A673 (cell line): ENCODE data around the gene GRIN3A. TPM values are rescaled to one million over a fixed set of nuclear protein-coding genes. Genes with fewer than 3 reads are reported as not detected.
A peak's percentile ranks its signal among the peaks of the same experiment; 100 is the strongest.

ENCODE experiments used
- BruUV-seq: library from RNA; stranded (reverse); fragments of 400-500 nt; replicated peaks from 2 replicates; lab custom pipeline; 2021; lab: Mats Ljungman, UMichigan
- CTCF ChIA-PET: fragments of 300-600 bp; sonication (Branson Sonifier 250); formaldehyde crosslinking; loops from one replicate; lab custom pipeline; 2022; ENCODE audit warnings: antibody characterized with exemption; lab: Charles Lee
- POLR2A ChIA-PET: fragments of 300-600 bp; sonication (Branson Sonifier 250); formaldehyde crosslinking; loops from one replicate; lab custom pipeline; 2022; ENCODE audit warnings: antibody characterized with exemption; ENCODE audit not compliant: low non-redundant PET; lab: Charles Lee
- DNase-seq: peaks from one replicate; pipeline ENCODE4 v3.0.0-alpha.2; 2015; ENCODE audit warnings: low spot score
- H3K27ac ChIP-seq: fragments of 200-600 bp; sonication (generic); 2 replicates; pipeline ENCODE4 v1.5.1; 2016; ENCODE audit warnings: mixed run types, low read depth, mild to moderate bottlenecking, mixed read lengths, antibody characterized with exemption, low read length; ENCODE audit not compliant: poor library complexity, severe bottlenecking
- H3K27me3 ChIP-seq: fragments of 200-600 bp; sonication (generic); replicated peaks from 2 replicates; pipeline ENCODE4 v1.6.1; 2017; ENCODE audit warnings: mixed run types, low read depth, mild to moderate bottlenecking, mixed read lengths, antibody characterized with exemption, low read length; ENCODE audit not compliant: insufficient read depth, poor library complexity
- H3K36me3 ChIP-seq: fragments of 200-600 bp; sonication (generic); 2 replicates; pipeline ENCODE4 v1.6.1; 2016; ENCODE audit warnings: mixed run types, mild to moderate bottlenecking, mixed read lengths, antibody characterized with exemption, low read length; ENCODE audit not compliant: insufficient read depth, poor library complexity, severe bottlenecking
- H3K4me1 ChIP-seq: fragments of 200-600 bp; sonication (generic); 2 replicates; pipeline ENCODE4 v1.6.1; 2017; ENCODE audit warnings: mixed run types, mild to moderate bottlenecking, mixed read lengths, antibody characterized with exemption, low read length; ENCODE audit not compliant: insufficient read depth, poor library complexity, severe bottlenecking
- H3K4me3 ChIP-seq: fragments of 200-600 bp; sonication (generic); 2 replicates; pipeline ENCODE4 v1.5.1; 2016; ENCODE audit warnings: low read depth, mixed run types, mild to moderate bottlenecking, mixed read lengths, low read length; ENCODE audit not compliant: poor library complexity, severe bottlenecking
- H3K9me3 ChIP-seq: fragments of 200-600 bp; sonication (generic); 2 replicates; pipeline ENCODE4 v1.6.1; 2016; ENCODE audit warnings: mixed run types, low read depth, mild to moderate bottlenecking, mixed read lengths, antibody characterized with exemption, low read length; ENCODE audit not compliant: poor library complexity, severe bottlenecking
- EZH2 ChIP-seq: fragments of 200-600 bp; sonication (generic); IDR thresholded peaks from 2 replicates; pipeline ENCODE4 v1.6.1; 2017; ENCODE audit warnings: borderline replicate concordance, low read depth, mild to moderate bottlenecking, mixed read lengths, antibody characterized with exemption, low read length; ENCODE audit not compliant: poor library complexity, severe bottlenecking
- intact Hi-C: fragments of 100-400 bp; cut with micrococcal nuclease; formaldehyde crosslinking; loops from one replicate; pipeline ENCODE4 v1.10.0; 2022; ENCODE audit not compliant: unreplicated experiment
- total RNA-seq: library from RNA; stranded (reverse); gene quantifications from 2 replicates; pipeline ENCODE4 v1.2.3, GENCODE V29; 2021
- TF ChIP-seq, protein P1 (sequence below): fragments of 300-800, 200-600 bp; sonication (generic); conservative IDR thresholded peaks from 2 replicates; pipeline ENCODE4 v1.5.1; 2017; ENCODE audit warnings: low read depth, mild to moderate bottlenecking, antibody characterized with exemption, low read length, moderate library complexity, mixed read lengths

Gene GRIN3A
- total RNA-seq, 1 experiment from 2014 or later: not detected

DNA sequence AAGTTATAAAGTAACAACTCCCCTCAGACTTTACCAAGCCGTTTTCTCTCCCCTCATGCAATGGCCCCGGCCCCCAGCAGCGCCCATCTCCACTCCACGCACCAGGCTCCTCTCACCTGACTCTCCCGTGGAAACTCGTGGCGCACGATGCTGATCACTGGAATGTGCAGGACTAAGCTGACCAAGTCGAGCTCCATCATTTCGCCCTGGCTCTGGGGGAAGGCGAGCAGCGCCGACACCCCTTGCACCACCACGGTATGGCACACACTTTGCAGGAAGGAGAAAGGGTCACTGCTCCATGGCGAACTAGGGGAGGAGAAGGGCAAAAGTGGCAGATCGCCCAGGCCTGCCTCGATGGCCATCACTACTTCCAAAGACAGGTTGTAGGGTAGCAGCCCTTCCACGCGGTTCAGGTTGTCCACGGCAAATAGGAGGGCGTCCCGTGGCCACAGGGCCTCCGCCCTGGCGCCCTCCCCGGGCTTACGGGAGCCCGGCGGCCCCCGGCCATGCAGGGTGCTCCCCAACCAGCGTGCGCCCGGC is 1.2 kb downstream of the GRIN3A start:
- H3K4me3 ChIP-seq: no peak overlapping the region
- H3K9me3 ChIP-seq: no peaks in the 10 kb centered on the region
- H3K4me1 ChIP-seq: no peaks in the 10 kb centered on the region
- peaks cover 95% of the 10 kb centered on the region for H3K27me3 ChIP-seq
- no TSS peak for BruUV-seq
- CTCF ChIA-PET: no interaction called here
- intact Hi-C loops: no loop called here
- no peak overlapping the region for H3K27ac ChIP-seq
- H3K36me3 ChIP-seq: no peaks in the 10 kb centered on the region
- POLR2A ChIA-PET: no interaction called here
- TF ChIP-seq, protein P1, sequence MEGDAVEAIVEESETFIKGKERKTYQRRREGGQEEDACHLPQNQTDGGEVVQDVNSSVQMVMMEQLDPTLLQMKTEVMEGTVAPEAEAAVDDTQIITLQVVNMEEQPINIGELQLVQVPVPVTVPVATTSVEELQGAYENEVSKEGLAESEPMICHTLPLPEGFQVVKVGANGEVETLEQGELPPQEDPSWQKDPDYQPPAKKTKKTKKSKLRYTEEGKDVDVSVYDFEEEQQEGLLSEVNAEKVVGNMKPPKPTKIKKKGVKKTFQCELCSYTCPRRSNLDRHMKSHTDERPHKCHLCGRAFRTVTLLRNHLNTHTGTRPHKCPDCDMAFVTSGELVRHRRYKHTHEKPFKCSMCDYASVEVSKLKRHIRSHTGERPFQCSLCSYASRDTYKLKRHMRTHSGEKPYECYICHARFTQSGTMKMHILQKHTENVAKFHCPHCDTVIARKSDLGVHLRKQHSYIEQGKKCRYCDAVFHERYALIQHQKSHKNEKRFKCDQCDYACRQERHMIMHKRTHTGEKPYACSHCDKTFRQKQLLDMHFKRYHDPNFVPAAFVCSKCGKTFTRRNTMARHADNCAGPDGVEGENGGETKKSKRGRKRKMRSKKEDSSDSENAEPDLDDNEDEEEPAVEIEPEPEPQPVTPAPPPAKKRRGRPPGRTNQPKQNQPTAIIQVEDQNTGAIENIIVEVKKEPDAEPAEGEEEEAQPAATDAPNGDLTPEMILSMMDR: no peak
- TF ChIP-seq EZH2: peak; percentile 8
- no peak for DNase-seq

DNA sequence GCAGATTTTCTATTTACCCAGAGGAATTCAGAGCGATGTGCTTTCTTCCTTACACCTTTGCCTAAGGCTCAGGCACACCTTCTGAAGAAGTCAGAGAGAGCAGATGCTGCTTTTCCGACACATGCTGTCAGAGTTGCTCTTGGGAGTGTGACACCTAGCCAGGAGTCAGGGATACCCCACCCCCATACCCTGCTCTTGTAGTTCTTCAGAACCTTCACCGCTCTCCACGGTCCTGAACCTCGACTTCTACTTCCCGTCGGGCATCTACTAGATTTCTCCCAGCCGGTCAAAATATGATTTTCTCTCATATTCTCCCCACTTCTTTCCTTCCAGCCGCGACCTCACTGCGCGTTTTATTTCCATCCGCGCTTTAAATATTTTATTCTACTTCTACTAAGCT is 1.7 kb downstream of the GRIN3A start:
- peaks cover 98% of the 10 kb centered on the region for H3K27me3 ChIP-seq
- H3K27ac ChIP-seq: no peak overlapping the region
- POLR2A ChIA-PET: no interaction called here
- H3K36me3 ChIP-seq: no peaks in the 10 kb centered on the region
- no peak overlapping the region for H3K4me3 ChIP-seq
- intact Hi-C loops: no loop called here
- peak; percentile 28 for TF ChIP-seq EZH2
- TF ChIP-seq, protein P1: no peak
- H3K9me3 ChIP-seq: no peaks in the 10 kb centered on the region
- DNase-seq: peak; percentile 10
- CTCF ChIA-PET: no interaction called here
- no TSS peak for BruUV-seq
- no peaks in the 10 kb centered on the region for H3K4me1 ChIP-seq

DNA sequence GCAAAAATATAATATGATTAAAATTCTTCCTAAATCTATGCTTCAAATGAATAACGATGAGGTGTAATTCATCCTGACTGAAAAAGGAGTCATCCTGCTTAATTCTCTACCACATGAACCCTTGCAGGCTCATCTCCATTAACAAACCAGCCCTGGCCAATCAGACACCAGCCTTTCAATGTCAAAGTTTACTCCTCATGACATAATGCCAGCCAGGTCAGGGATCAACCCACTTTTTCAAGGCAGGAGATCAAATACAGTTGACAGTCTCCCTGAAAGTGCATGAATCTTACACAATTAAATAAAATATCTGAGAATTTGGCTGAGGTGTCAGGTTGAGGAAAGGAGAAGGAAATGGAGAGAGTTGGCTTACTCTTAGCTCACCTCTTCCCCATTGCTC is 7.0 kb downstream of the GRIN3A start:
- Histone ChIP-seq H3K9me3 (no peaks in the 10 kb centered on the region), H3K27me3 (peaks cover 54% of the 10 kb centered on the region), H3K4me1 (no peaks in the 10 kb centered on the region), H3K36me3 (no peaks in the 10 kb centered on the region), H3K4me3 (no peak overlapping the region), H3K27ac (no peak overlapping the region)
- intact Hi-C loops: no loop called here
- ChIA-PET POLR2A (no interaction called here), CTCF (no interaction called here)
- no peak for DNase-seq
- TF ChIP-seq, protein P1: no peak
- no peak for TF ChIP-seq EZH2
- BruUV-seq: no TSS peak
